HG02885 (cell line): ENCODE results near the gene TMEM30B.
"Not testable (repeated sequence)": the region's sequence is repeated elsewhere in the genome, so short reads cannot be mapped to it uniquely, and the experiment has no call there.

Experiments used
- ATAC-seq: cut with Tn5 transposase; IDR thresholded peaks from one replicate; pipeline ENCODE4 v1.9.1; 2021; ENCODE audit warnings: mild to moderate bottlenecking; ENCODE audit not compliant: unreplicated experiment, poor library complexity

The TMEM30B gene

GRCh38 chr14:61240206-61240605 lies 40.9 kb downstream of the TMEM30B start:
- no peak for ATAC-seq

- ATAC-seq = not testable (repeated sequence)
Measured at GRCh38 chr14:61239285-61239684, 41.9 kb downstream of the TMEM30B start.

- no peak for ATAC-seq
Measured at GRCh38 chr14:61238611-61239245, 42.4 kb downstream of the TMEM30B start.

GRCh38 chr14:61234215-61234916 lies 46.8 kb downstream of the TMEM30B start:
- no peak for ATAC-seq

GRCh38 chr14:61233436-61233956 lies 47.6 kb downstream of the TMEM30B start:
- ATAC-seq = no peak

- no peak for ATAC-seq
Measured at GRCh38 chr14:61231810-61232209, 49.3 kb downstream of the TMEM30B start.

- ATAC-seq = no peak
Measured at GRCh38 chr14:61229981-61230380, 51.2 kb downstream of the TMEM30B start.

GRCh38 chr14:61229475-61229888 lies 51.7 kb downstream of the TMEM30B start:
- ATAC-seq = no peak

GRCh38 chr14:61227884-61228591 lies 53.1 kb downstream of the TMEM30B start:
- ATAC-seq = no peak
